Large intestine (tissue), 3 donors: ENCODE measurements around the gene RBM44. TPM values are rescaled to one million over a fixed set of nuclear protein-coding genes. Genes with fewer than 3 reads are reported as not detected.
"Not testable (repeated sequence)": the region's sequence is repeated elsewhere in the genome, so short reads cannot be mapped to it uniquely, and the experiment has no call there.

ENCODE experiments used
- DNase-seq, 2 donors: peaks; one replicate each; pipeline versions ENCODE4 v3.0.0 to v3.0.0-alpha.2; 2013
- H3K27ac ChIP-seq: one replicate; pipeline ENCODE4 v1.5.1; 2013; ENCODE audit warnings: low read length
- H3K27me3 ChIP-seq: 2 replicates; pipeline ENCODE4 v1.6.1; 2013; ENCODE audit warnings: low read length; ENCODE audit not compliant: control insufficient read depth, insufficient read depth
- H3K36me3 ChIP-seq: 2 replicates; pipeline ENCODE4 v1.6.1; 2013; ENCODE audit warnings: low read length; ENCODE audit not compliant: control insufficient read depth, insufficient read depth
- H3K4me1 ChIP-seq: one replicate; pipeline ENCODE4 v1.6.1; 2013; ENCODE audit warnings: low read length; ENCODE audit not compliant: control insufficient read depth, insufficient read depth
- H3K4me3 ChIP-seq: one replicate; pipeline ENCODE4 v1.5.1; 2013; ENCODE audit warnings: low read length
- H3K9me3 ChIP-seq: one replicate; pipeline ENCODE4 v1.6.1; 2013; ENCODE audit warnings: mild to moderate bottlenecking, low read depth, low read length, moderate library complexity; ENCODE audit not compliant: control insufficient read depth
- WGBS: methylation state at CpG from one replicate; pipeline ENCODE4 v1.1.5; 2013; ENCODE audit warnings: low lambda C conversion rate; ENCODE audit not compliant: insufficient coverage; 5-methylcytosine and 5-hydroxymethylcytosine counted together
- polyA plus RNA-seq: library from polyadenylated mRNA; unstranded; fragments of 120-200 nt; gene quantifications from one replicate; pipeline ENCODE4 v1.2.1, GENCODE V29; 2013

RBM44 gene
- polyA plus RNA-seq, 1 donor: 0.49 TPM

GRCh38 chr2:237863689-237864443, 65.3 kb downstream of the RBM44 start:
- no peaks in the 10 kb centered on the region for H3K9me3 ChIP-seq
- H3K27me3 ChIP-seq: peaks cover 3% of the 10 kb centered on the region
- no peak overlapping the region for H3K4me3 ChIP-seq
- no CpG with 5 or more reads among the region's 22 CpGs for WGBS
- H3K4me1 ChIP-seq: peaks cover 46% of the 10 kb centered on the region
- H3K27ac ChIP-seq: peak overlapping the region; percentile 67
- H3K36me3 ChIP-seq: no peaks in the 10 kb centered on the region
- no peak for DNase-seq

GRCh38 chr2:237864444-237864931, 65.9 kb downstream of the RBM44 start:
- Histone ChIP-seq H3K4me3 (no peak overlapping the region), H3K27ac (peak overlapping the region; percentile 67), H3K4me1 (peaks cover 45% of the 10 kb centered on the region), H3K9me3 (no peaks in the 10 kb centered on the region), H3K27me3 (no peaks in the 10 kb centered on the region), H3K36me3 (no peaks in the 10 kb centered on the region)
- DNase-seq: peak in 1 of 2 donors; percentile 46
- no CpG with 5 or more reads among the region's 10 CpGs for WGBS

GRCh38 chr2:237864940-237865622, 66.5 kb downstream of the RBM44 start:
- Histone ChIP-seq H3K27me3 (no peaks in the 10 kb centered on the region), H3K36me3 (no peaks in the 10 kb centered on the region), H3K4me1 (peaks cover 45% of the 10 kb centered on the region), H3K27ac (peak overlapping the region; percentile 76), H3K9me3 (no peaks in the 10 kb centered on the region), H3K4me3 (no peak overlapping the region)
- peak; percentile 70 to 77 for DNase-seq
- no CpG with 5 or more reads among the region's 9 CpGs for WGBS

- DNase-seq: no peak
- no peaks in the 10 kb centered on the region for H3K9me3 ChIP-seq
- H3K4me3 ChIP-seq: no peak overlapping the region
- H3K27ac ChIP-seq: peak overlapping the region; percentile 76
- H3K4me1 ChIP-seq: peaks cover 45% of the 10 kb centered on the region
- WGBS: no CpG with 5 or more reads among the region's 7 CpGs
- H3K36me3 ChIP-seq: no peaks in the 10 kb centered on the region
- H3K27me3 ChIP-seq: no peaks in the 10 kb centered on the region
Measured at GRCh38 chr2:237865623-237866041, 67.1 kb downstream of the RBM44 start.

DNA sequence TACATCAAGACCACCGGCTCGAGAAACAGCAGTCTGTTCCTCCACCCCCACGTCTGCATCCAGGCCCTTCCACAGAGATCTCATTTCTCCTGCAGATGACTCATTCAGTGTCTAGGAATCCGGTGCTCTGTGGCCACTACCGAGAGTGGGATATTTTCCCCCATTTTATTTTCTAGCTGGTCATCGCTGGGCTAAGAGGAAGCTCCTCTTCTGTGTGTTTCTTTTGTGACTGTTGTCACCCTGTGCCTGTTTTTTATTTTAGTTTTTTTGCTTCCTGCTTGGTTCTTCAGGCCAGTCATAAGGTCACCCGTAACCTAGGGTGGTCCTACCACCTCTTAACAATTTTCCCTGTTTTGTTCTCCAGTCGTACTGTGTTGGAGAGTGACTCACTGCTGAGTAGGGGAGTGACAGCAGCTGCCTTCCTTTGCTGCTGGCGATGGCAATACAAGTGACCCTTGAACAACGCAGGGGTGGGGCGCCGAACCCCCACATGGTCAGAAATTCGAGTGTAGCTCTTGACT, 67.6 kb downstream of the RBM44 start:
- peak; percentile 70 to 89 for DNase-seq
- Histone ChIP-seq H3K27ac (peak overlapping the region; percentile 76), H3K27me3 (no peaks in the 10 kb centered on the region), H3K4me1 (peaks cover 45% of the 10 kb centered on the region), H3K36me3 (peaks cover under 1% of the 10 kb centered on the region), H3K9me3 (no peaks in the 10 kb centered on the region), H3K4me3 (no peak overlapping the region)
- 71% methylated on average over 1 of the region's 13 CpGs for WGBS

- H3K4me3 ChIP-seq: no peak overlapping the region
- no peaks in the 10 kb centered on the region for H3K27me3 ChIP-seq
- peak in 1 of 2 donors; percentile 33 for DNase-seq
- H3K4me1 ChIP-seq: peaks cover 37% of the 10 kb centered on the region
- no peak overlapping the region for H3K27ac ChIP-seq
- WGBS: no CpG with 5 or more reads among the region's 10 CpGs
- H3K9me3 ChIP-seq: no peaks in the 10 kb centered on the region
- H3K36me3 ChIP-seq: peaks cover 3% of the 10 kb centered on the region
Measured at GRCh38 chr2:237867465-237867864, 68.9 kb downstream of the RBM44 start.

DNA sequence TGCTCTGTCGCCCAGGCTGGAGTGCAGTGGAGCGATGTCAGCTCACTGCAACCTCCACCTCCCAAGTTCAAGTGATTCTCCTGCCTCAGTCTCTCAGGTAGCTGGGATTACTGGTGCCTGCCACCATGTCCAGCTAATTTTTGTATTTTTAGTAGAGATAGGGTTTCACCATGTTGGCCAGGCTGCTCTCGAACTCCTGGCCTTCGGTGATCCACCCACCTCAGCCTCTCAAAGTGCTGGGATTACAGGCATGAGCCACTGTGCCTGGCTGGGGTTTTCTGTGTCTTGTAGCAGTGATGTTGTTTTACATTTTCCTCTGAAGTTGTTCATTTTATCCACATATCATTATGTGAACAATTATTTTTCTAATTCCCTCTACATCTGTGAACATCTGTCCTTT, 69.5 kb downstream of the RBM44 start:
- not testable (repeated sequence) for H3K4me3 ChIP-seq, H3K27ac ChIP-seq, DNase-seq, H3K36me3 ChIP-seq, H3K9me3 ChIP-seq, H3K27me3 ChIP-seq
- WGBS: no CpG with 5 or more reads among the region's 4 CpGs
- H3K4me1 ChIP-seq: peaks cover 31% of the 10 kb centered on the region

- no peak overlapping the region for H3K4me3 ChIP-seq
- peaks cover 24% of the 10 kb centered on the region for H3K4me1 ChIP-seq
- DNase-seq: no peak
- no peaks in the 10 kb centered on the region for H3K27me3 ChIP-seq
- peaks cover 3% of the 10 kb centered on the region for H3K36me3 ChIP-seq
- 93% methylated on average over 7 of the region's 22 CpGs for WGBS
- no peak overlapping the region for H3K27ac ChIP-seq
- no peaks in the 10 kb centered on the region for H3K9me3 ChIP-seq
Measured at GRCh38 chr2:237868631-237869342, 70.2 kb downstream of the RBM44 start.

- no peak overlapping the region for H3K4me3 ChIP-seq
- H3K27ac ChIP-seq: no peak overlapping the region
- DNase-seq: no peak
- no peaks in the 10 kb centered on the region for H3K27me3 ChIP-seq
- peaks cover 3% of the 10 kb centered on the region for H3K36me3 ChIP-seq
- WGBS: 100% methylated on average over 2 of the region's 21 CpGs
- peaks cover 17% of the 10 kb centered on the region for H3K4me1 ChIP-seq
- no peaks in the 10 kb centered on the region for H3K9me3 ChIP-seq
Measured at GRCh38 chr2:237869343-237870102, 70.9 kb downstream of the RBM44 start.
